Natural killer cell treated with Interleukin-12 subunit alpha and Interleukin-12 subunit beta and Interleukin-15 and Interleukin-18, amount 100 ng/mL, for 72 hours (primary cell): ENCODE measurements around the gene CORO1C. TPM values are rescaled to one million over a fixed set of nuclear protein-coding genes. Genes with fewer than 3 reads are reported as not detected.
A peak's percentile ranks its signal among the peaks of the same experiment; 100 is the strongest.

Experiments used
- ATAC-seq, 2 donors: fragments of 150-1000 bp; cut with Tn5 transposase in 1 of 2; sonication (Bioruptor Pico), chemical (Tn5 transposase) in 1 of 2; 2 replicates each; pipeline ENCODE4 v1.10.0; 2021
- DNase-seq: peaks from one replicate; pipeline ENCODE4 v3.0.0; 2022; ENCODE audit warnings: low spot score
- H3K27ac Mint-ChIP-seq, 2 donors: 1 replicate in 1 of 2; 2 replicates in 1 of 2; pipeline ENCODE4 v1.8.0; 2022; ENCODE audit warnings: mixed read lengths in 2 of 2, mild to moderate bottlenecking in 1 of 2, moderate library complexity in 1 of 2
- H3K27me3 Mint-ChIP-seq, 2 donors: 1 replicate in 1 of 2; 2 replicates in 1 of 2; pipeline ENCODE4 v1.8.0; 2022; ENCODE audit warnings: mixed read lengths in 2 of 2
- H3K36me3 Mint-ChIP-seq: one replicate; pipeline ENCODE4 v1.8.0; 2022; ENCODE audit warnings: mixed read lengths
- H3K4me1 Mint-ChIP-seq, 2 donors: 1 replicate in 1 of 2; 2 replicates in 1 of 2; pipeline ENCODE4 v1.8.0; 2022; ENCODE audit warnings: low read depth in 2 of 2, mixed read lengths in 2 of 2, mild to moderate bottlenecking in 1 of 2
- H3K4me3 Mint-ChIP-seq: one replicate; pipeline ENCODE4 v1.8.0; 2022; ENCODE audit warnings: mixed read lengths
- H3K9me3 Mint-ChIP-seq: 2 replicates; pipeline ENCODE4 v1.8.0; 2022; ENCODE audit warnings: mixed read lengths
- total RNA-seq, 2 donors: library from RNA; stranded (reverse); gene quantifications; one replicate each; pipeline ENCODE4 v1.2.3, GENCODE V29; 2022

CORO1C gene
- total RNA-seq, 2 donors from 2014 or later: 68.9 to 69.5 TPM

- Mint-ChIP-seq H3K27me3 (no peaks in the 10 kb centered on the region), H3K4me1 (peaks cover 51 to 72% of the 10 kb centered on the region in 2 donors), H3K4me3 (no peak overlapping the region), H3K27ac (no peak overlapping the region), H3K36me3 (no peaks in the 10 kb centered on the region), H3K9me3 (no peaks in the 10 kb centered on the region)
- ATAC-seq (no peak), DNase-seq (no peak)
Observed at GRCh38 chr12:108727161-108727560, 4.2 kb downstream of the CORO1C start.

GRCh38 chr12:108724890-108725151 is 6.5 kb downstream of the CORO1C start:
- ATAC-seq (no peak), DNase-seq (no peak)
- Mint-ChIP-seq H3K4me1 (peaks cover 41 to 61% of the 10 kb centered on the region in 2 donors), H3K9me3 (no peaks in the 10 kb centered on the region), H3K27me3 (no peaks in the 10 kb centered on the region), H3K27ac (peak overlapping the region; percentile 24 to 66), H3K36me3 (no peaks in the 10 kb centered on the region), H3K4me3 (peak overlapping the region; percentile 34)

- no peaks in the 10 kb centered on the region for H3K9me3 Mint-ChIP-seq
- H3K27ac Mint-ChIP-seq: peak overlapping the region; percentile 24 to 66
- ATAC-seq (peak; percentile 61 to 77), DNase-seq (no peak)
- H3K4me1 Mint-ChIP-seq: peaks cover 36 to 55% of the 10 kb centered on the region in 2 donors
- no peaks in the 10 kb centered on the region for H3K27me3 Mint-ChIP-seq
- peak overlapping the region; percentile 34 for H3K4me3 Mint-ChIP-seq
- H3K36me3 Mint-ChIP-seq: no peaks in the 10 kb centered on the region
Observed at GRCh38 chr12:108724054-108724889, 7.0 kb downstream of the CORO1C start.

GRCh38 chr12:108722992-108723766 is 8.1 kb downstream of the CORO1C start:
- no peaks in the 10 kb centered on the region for H3K36me3 Mint-ChIP-seq
- no peaks in the 10 kb centered on the region for H3K9me3 Mint-ChIP-seq
- peak overlapping the region; percentile 10 to 66 for H3K27ac Mint-ChIP-seq
- peaks cover 31 to 44% of the 10 kb centered on the region in 2 donors for H3K4me1 Mint-ChIP-seq
- no peaks in the 10 kb centered on the region for H3K27me3 Mint-ChIP-seq
- ATAC-seq: peak; percentile 68 to 82
- peak overlapping the region; percentile 34 for H3K4me3 Mint-ChIP-seq
- DNase-seq: no peak

- no peak overlapping the region for H3K27ac Mint-ChIP-seq
Observed at GRCh38 chr12:108722463-108722862, 8.9 kb downstream of the CORO1C start.

GRCh38 chr12:108721824-108722223 is 9.5 kb downstream of the CORO1C start:
- DNase-seq (no peak), ATAC-seq (no peak)
- Mint-ChIP-seq H3K4me1 (peaks cover 25 to 36% of the 10 kb centered on the region in 2 donors), H3K36me3 (no peaks in the 10 kb centered on the region), H3K9me3 (no peaks in the 10 kb centered on the region), H3K27me3 (no peaks in the 10 kb centered on the region), H3K4me3 (no peak overlapping the region), H3K27ac (no peak overlapping the region)

More at GRCh38 chr12:108722463-108722862, 8.9 kb downstream of the CORO1C start:
- H3K4me1 Mint-ChIP-seq: peaks cover 29 to 37% of the 10 kb centered on the region in 2 donors
- DNase-seq (no peak), ATAC-seq (no peak)
- no peaks in the 10 kb centered on the region for H3K9me3 Mint-ChIP-seq
- no peaks in the 10 kb centered on the region for H3K36me3 Mint-ChIP-seq
- H3K4me3 Mint-ChIP-seq: no peak overlapping the region
- H3K27me3 Mint-ChIP-seq: no peaks in the 10 kb centered on the region

- Mint-ChIP-seq H3K27ac (no peak overlapping the region), H3K4me3 (no peak overlapping the region), H3K36me3 (no peaks in the 10 kb centered on the region), H3K4me1 (peaks cover 25 to 36% of the 10 kb centered on the region in 2 donors), H3K9me3 (no peaks in the 10 kb centered on the region), H3K27me3 (no peaks in the 10 kb centered on the region)
- DNase-seq: no peak
- ATAC-seq: no peak
Observed at GRCh38 chr12:108720757-108721514, 10.4 kb downstream of the CORO1C start.

- DNase-seq (no peak), ATAC-seq (no peak)
- H3K4me1 Mint-ChIP-seq: peaks cover 3 to 9% of the 10 kb centered on the region in 2 donors
- no peaks in the 10 kb centered on the region for H3K27me3 Mint-ChIP-seq
- H3K9me3 Mint-ChIP-seq: no peaks in the 10 kb centered on the region
- H3K36me3 Mint-ChIP-seq: no peaks in the 10 kb centered on the region
- no peak overlapping the region for H3K27ac Mint-ChIP-seq
- H3K4me3 Mint-ChIP-seq: no peak overlapping the region
Observed at GRCh38 chr12:108717243-108717642, 14.1 kb downstream of the CORO1C start.

GRCh38 chr12:108714866-108715265 is 16.5 kb downstream of the CORO1C start:
- DNase-seq: no peak
- Mint-ChIP-seq H3K4me1 (peaks cover 6 to 11% of the 10 kb centered on the region in 2 donors), H3K4me3 (no peak overlapping the region), H3K27ac (no peak overlapping the region), H3K9me3 (no peaks in the 10 kb centered on the region), H3K36me3 (no peaks in the 10 kb centered on the region), H3K27me3 (no peaks in the 10 kb centered on the region)
- ATAC-seq: no peak

- no peak overlapping the region for H3K27ac Mint-ChIP-seq
- no peaks in the 10 kb centered on the region for H3K27me3 Mint-ChIP-seq
- DNase-seq (no peak), ATAC-seq (no peak)
- no peak overlapping the region for H3K4me3 Mint-ChIP-seq
- H3K36me3 Mint-ChIP-seq: no peaks in the 10 kb centered on the region
- H3K4me1 Mint-ChIP-seq: peaks cover 6 to 11% of the 10 kb centered on the region in 2 donors
- H3K9me3 Mint-ChIP-seq: no peaks in the 10 kb centered on the region
Observed at GRCh38 chr12:108713471-108713870, 17.8 kb downstream of the CORO1C start.

- Mint-ChIP-seq H3K4me1 (peaks cover 6 to 11% of the 10 kb centered on the region in 2 donors), H3K36me3 (no peaks in the 10 kb centered on the region), H3K27me3 (no peaks in the 10 kb centered on the region), H3K4me3 (no peak overlapping the region), H3K27ac (no peak overlapping the region), H3K9me3 (no peaks in the 10 kb centered on the region)
- DNase-seq: no peak
- no peak for ATAC-seq
Observed at GRCh38 chr12:108712925-108713203, 18.5 kb downstream of the CORO1C start.

GRCh38 chr12:108712165-108712924 is 19.0 kb downstream of the CORO1C start:
- ATAC-seq: no peak
- peaks cover 6 to 11% of the 10 kb centered on the region in 2 donors for H3K4me1 Mint-ChIP-seq
- H3K27ac Mint-ChIP-seq: no peak overlapping the region
- H3K9me3 Mint-ChIP-seq: no peaks in the 10 kb centered on the region
- no peak overlapping the region for H3K4me3 Mint-ChIP-seq
- no peaks in the 10 kb centered on the region for H3K36me3 Mint-ChIP-seq
- DNase-seq: no peak
- H3K27me3 Mint-ChIP-seq: no peaks in the 10 kb centered on the region

GRCh38 chr12:108711489-108712164 is 19.7 kb downstream of the CORO1C start:
- no peak for ATAC-seq
- DNase-seq: no peak
- H3K4me1 Mint-ChIP-seq: peaks cover 6 to 11% of the 10 kb centered on the region in 2 donors
- no peaks in the 10 kb centered on the region for H3K9me3 Mint-ChIP-seq
- H3K27ac Mint-ChIP-seq: no peak overlapping the region
- H3K4me3 Mint-ChIP-seq: no peak overlapping the region
- no peaks in the 10 kb centered on the region for H3K36me3 Mint-ChIP-seq
- no peaks in the 10 kb centered on the region for H3K27me3 Mint-ChIP-seq
